ENCODE results near the gene ADARB2. TPM values are rescaled to one million over a fixed set of nuclear protein-coding genes. Genes with fewer than 3 reads are reported as not detected.
A peak's percentile ranks its signal among the peaks of the same experiment; 100 is the strongest.

Gene ADARB2
- total RNA-seq, 1 donor from 2014 or later, result 0.80 TPM

GRCh38 chr10:1274701-1275544 is 462.4 kb downstream of the ADARB2 start:
- no peak for TF ChIP-seq CTCF (IDR thresholded peaks at IDR 0.05)
- H3K27me3 ChIP-seq (ENCODE audit: low read depth), result no peaks in the 10 kb centered on the region
- no peak overlapping the region for H3K4me3 ChIP-seq
- intact Hi-C loops (cut with DNase I), result no loop called here
- H3K9me3 ChIP-seq, result no peaks in the 10 kb centered on the region
- no peak overlapping the region for H3K27ac ChIP-seq
- no peaks in the 10 kb centered on the region for H3K4me1 ChIP-seq
- no peak for DNase-seq
- peak in 1 of 2 donors; percentile 9 for ATAC-seq
- no peaks in the 10 kb centered on the region for H3K36me3 ChIP-seq

- no peaks in the 10 kb centered on the region for H3K4me1 ChIP-seq
- no peak overlapping the region for H3K27ac ChIP-seq
- no peak for TF ChIP-seq CTCF (IDR thresholded peaks at IDR 0.05)
- peak in 1 of 2 donors; percentile 23 for ATAC-seq
- H3K27me3 ChIP-seq (ENCODE audit: low read depth), result no peaks in the 10 kb centered on the region
- no peak for DNase-seq
- H3K9me3 ChIP-seq, result no peaks in the 10 kb centered on the region
- no peaks in the 10 kb centered on the region for H3K36me3 ChIP-seq
- H3K4me3 ChIP-seq, result no peak overlapping the region
- intact Hi-C loops (cut with DNase I), result no loop called here
Measured at GRCh38 chr10:1274111-1274661, 463.1 kb downstream of the ADARB2 start.

- Histone ChIP-seq H3K9me3 (no peaks in the 10 kb centered on the region), H3K36me3 (no peaks in the 10 kb centered on the region), H3K4me3 (no peak overlapping the region), H3K27me3 (ENCODE audit: low read depth) (no peaks in the 10 kb centered on the region), H3K27ac (no peak overlapping the region), H3K4me1 (no peaks in the 10 kb centered on the region)
- TF ChIP-seq CTCF (IDR thresholded peaks at IDR 0.05), result no peak
- ATAC-seq (peak in 1 of 2 donors; percentile 14), DNase-seq (no peak)
- intact Hi-C loops (cut with DNase I), result no loop called here
Measured at GRCh38 chr10:1273372-1274105, 463.8 kb downstream of the ADARB2 start.

GRCh38 chr10:1272777-1273161 is 464.6 kb downstream of the ADARB2 start:
- no peaks in the 10 kb centered on the region for H3K36me3 ChIP-seq

More at GRCh38 chr10:1272777-1273161, 464.6 kb downstream of the ADARB2 start:
- no peaks in the 10 kb centered on the region for H3K27me3 ChIP-seq (ENCODE audit: low read depth)
- ATAC-seq (no peak), DNase-seq (no peak)
- H3K9me3 ChIP-seq, result no peaks in the 10 kb centered on the region
- no peak overlapping the region for H3K4me3 ChIP-seq
- TF ChIP-seq CTCF (IDR thresholded peaks at IDR 0.05), result no peak
- no peak overlapping the region for H3K27ac ChIP-seq
- intact Hi-C loops (cut with DNase I), result no loop called here
- no peaks in the 10 kb centered on the region for H3K4me1 ChIP-seq
